MCF 10A (cell line): ENCODE data around the gene RAB6B. TPM values are rescaled to one million over a fixed set of nuclear protein-coding genes. Genes with fewer than 3 reads are reported as not detected.

Source experiments
- BruUV-seq: library from RNA; stranded (reverse); fragments of 400-500 nt; replicated peaks from 2 replicates; lab custom pipeline; 2021; lab: Mats Ljungman, UMichigan
- CTCF ChIA-PET: fragments of 300-600 bp; sonication (Branson Sonifier 250); formaldehyde crosslinking; extraction: SDS; loops from one replicate; lab custom pipeline; 2021; ENCODE audit warnings: antibody characterized with exemption, inconsistent platforms; lab: Yijun Ruan, JAX
- POLR2A ChIA-PET: fragments of 300-600, 350-650 bp; sonication (Branson Sonifier 250); formaldehyde crosslinking; extraction: SDS; loops from one replicate; lab custom pipeline; 2020; ENCODE audit warnings: antibody characterized with exemption, inconsistent platforms; lab: Yijun Ruan, JAX
- DNase-seq: peaks from one replicate; pipeline ENCODE4 v3.0.0-alpha.2; 2018; ENCODE audit not compliant: unreplicated experiment
- H3K27ac Mint-ChIP-seq: one replicate; pipeline ENCODE4 v1.8.0; 2022; ENCODE audit warnings: mild to moderate bottlenecking, low read depth, mixed read lengths; ENCODE audit not compliant: unreplicated experiment
- H3K27me3 Mint-ChIP-seq: one replicate; pipeline ENCODE4 v1.8.0; 2022; ENCODE audit warnings: mixed read lengths; ENCODE audit not compliant: insufficient read depth, unreplicated experiment
- H3K36me3 Mint-ChIP-seq: one replicate; pipeline ENCODE4 v1.8.0; 2022; ENCODE audit warnings: mild to moderate bottlenecking, moderate library complexity, mixed read lengths; ENCODE audit not compliant: insufficient read depth, unreplicated experiment
- H3K4me1 Mint-ChIP-seq: one replicate; pipeline ENCODE4 v1.8.0; 2022; ENCODE audit warnings: mixed read lengths; ENCODE audit not compliant: insufficient read depth, unreplicated experiment
- H3K4me3 Mint-ChIP-seq: one replicate; pipeline ENCODE4 v1.8.0; 2022; ENCODE audit warnings: mild to moderate bottlenecking, moderate library complexity, mixed read lengths; ENCODE audit not compliant: unreplicated experiment
- H3K9me3 Mint-ChIP-seq: one replicate; pipeline ENCODE4 v1.8.0; 2022; ENCODE audit warnings: mixed read lengths; ENCODE audit not compliant: unreplicated experiment
- intact Hi-C: fragments of 100-400 bp; cut with micrococcal nuclease; formaldehyde crosslinking; loops from 2 replicates; pipeline ENCODE4 v1.14.1; 2022
- total RNA-seq: library from RNA; stranded (reverse); gene quantifications from 2 replicates; pipeline ENCODE4 v1.2.3, GENCODE V29; 2022
- TF ChIP-seq, protein P1 (sequence below): fragments of 200-600 bp; IDR thresholded peaks from one replicate; pipeline ENCODE4 v1.8.0; 2022; ENCODE audit warnings: antibody characterized with exemption, mild to moderate bottlenecking; ENCODE audit not compliant: unreplicated experiment

Gene RAB6B
- total RNA-seq, 1 experiment from 2014 or later, result 1.1 TPM

DNA sequence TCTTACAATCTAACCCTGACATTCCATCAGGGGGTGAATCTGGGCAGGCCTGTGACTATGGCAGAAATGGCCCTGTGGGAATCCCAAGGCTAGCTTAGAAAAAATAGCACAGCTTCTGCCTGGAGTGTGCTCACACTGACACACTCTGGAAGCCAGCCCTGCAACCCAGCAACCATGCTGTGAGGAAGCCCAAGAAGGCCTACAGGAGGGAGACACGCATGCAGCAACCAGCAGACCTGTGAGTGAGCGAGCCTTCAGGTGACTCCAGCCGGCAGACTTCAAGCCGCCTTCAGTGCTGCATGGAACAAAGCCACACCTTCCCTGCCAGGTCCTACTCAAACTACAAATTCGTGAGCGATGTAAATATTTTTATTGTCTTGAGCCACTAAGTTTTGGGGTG, 26.1 kb downstream of the RAB6B start:
- Mint-ChIP-seq H3K9me3 (no peaks in the 10 kb centered on the region), H3K36me3 (no peaks in the 10 kb centered on the region), H3K4me1 (no peaks in the 10 kb centered on the region), H3K27ac (no peak overlapping the region), H3K27me3 (no peaks in the 10 kb centered on the region), H3K4me3 (no peak overlapping the region)
- CTCF ChIA-PET, result interaction anchor here (0.6 kb wide), 1 partner anchor 23 kb away, joined by 3 read pairs; no protein-coding TSS in a partner anchor
- TF ChIP-seq, protein P1, sequence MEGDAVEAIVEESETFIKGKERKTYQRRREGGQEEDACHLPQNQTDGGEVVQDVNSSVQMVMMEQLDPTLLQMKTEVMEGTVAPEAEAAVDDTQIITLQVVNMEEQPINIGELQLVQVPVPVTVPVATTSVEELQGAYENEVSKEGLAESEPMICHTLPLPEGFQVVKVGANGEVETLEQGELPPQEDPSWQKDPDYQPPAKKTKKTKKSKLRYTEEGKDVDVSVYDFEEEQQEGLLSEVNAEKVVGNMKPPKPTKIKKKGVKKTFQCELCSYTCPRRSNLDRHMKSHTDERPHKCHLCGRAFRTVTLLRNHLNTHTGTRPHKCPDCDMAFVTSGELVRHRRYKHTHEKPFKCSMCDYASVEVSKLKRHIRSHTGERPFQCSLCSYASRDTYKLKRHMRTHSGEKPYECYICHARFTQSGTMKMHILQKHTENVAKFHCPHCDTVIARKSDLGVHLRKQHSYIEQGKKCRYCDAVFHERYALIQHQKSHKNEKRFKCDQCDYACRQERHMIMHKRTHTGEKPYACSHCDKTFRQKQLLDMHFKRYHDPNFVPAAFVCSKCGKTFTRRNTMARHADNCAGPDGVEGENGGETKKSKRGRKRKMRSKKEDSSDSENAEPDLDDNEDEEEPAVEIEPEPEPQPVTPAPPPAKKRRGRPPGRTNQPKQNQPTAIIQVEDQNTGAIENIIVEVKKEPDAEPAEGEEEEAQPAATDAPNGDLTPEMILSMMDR, result no peak
- intact Hi-C loops, result no loop called here
- DNase-seq, result no peak
- BruUV-seq, result no TSS peak
- POLR2A ChIA-PET, result no interaction called here

DNA sequence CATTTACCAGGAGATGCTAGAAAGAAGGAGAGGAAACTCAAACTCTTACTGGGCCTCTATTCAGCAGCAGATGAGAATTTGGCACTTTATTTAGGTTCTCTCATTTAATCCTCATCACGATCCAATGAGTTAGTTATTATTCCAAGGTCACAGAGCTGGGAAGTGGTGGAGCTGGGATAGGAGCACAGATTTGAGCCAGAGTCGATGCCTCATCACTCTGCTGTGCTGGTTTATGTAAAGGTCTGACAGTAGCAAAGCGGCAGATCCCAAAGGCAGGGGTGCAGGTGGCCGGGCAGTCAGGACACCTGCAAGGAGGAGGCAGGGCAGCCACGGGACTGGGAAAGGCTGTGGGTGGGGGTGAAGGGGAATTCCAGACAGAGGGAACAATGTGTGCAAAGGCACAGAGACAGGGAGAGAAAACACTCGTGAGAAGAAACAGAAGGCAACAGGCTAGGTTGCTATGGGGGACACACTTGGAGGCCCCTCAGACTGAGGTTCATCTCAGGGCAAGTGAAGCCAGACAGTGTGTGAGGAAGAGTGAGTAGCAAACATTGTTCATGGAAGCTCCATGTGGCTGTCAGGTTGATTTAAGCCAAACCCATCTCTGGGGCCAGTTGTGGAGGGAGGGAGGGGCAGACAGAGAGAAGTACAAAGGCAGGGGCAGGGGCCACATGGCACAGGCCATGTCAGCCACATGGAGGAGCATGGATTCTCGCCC, 26.8 kb downstream of the RAB6B start:
- BruUV-seq, result no TSS peak

DNA sequence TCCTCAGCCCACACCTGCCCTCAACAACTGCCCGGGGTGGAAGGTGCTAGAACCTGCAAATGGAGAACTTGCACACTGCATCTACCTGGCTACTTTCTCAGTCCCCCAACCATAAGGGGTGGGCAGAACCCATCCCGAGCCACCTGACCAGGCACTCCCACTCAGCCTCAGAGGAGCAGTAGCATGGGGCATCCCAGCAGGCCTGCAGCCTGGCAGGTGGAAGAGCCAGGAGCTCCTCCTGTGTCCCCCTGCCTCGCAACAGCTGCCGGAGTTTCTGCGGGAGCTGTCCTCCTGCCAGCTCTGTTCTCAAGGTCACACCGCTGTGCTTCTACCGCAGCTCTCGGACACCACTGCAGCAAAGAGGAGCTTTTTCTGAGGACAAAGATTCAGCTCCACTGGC, 27.5 kb downstream of the RAB6B start:
- DNase-seq, result no peak
- no peak overlapping the region for H3K27ac Mint-ChIP-seq
- intact Hi-C loops, result no loop called here
- ChIA-PET CTCF (interaction anchor here (1.1 kb wide), 1 partner anchor 50 kb away, joined by 3 read pairs; no protein-coding TSS in a partner anchor), POLR2A (no interaction called here)
- H3K4me3 Mint-ChIP-seq, result no peak overlapping the region
- H3K4me1 Mint-ChIP-seq, result no peaks in the 10 kb centered on the region
- no peaks in the 10 kb centered on the region for H3K27me3 Mint-ChIP-seq
- H3K36me3 Mint-ChIP-seq, result no peaks in the 10 kb centered on the region
- H3K9me3 Mint-ChIP-seq, result no peaks in the 10 kb centered on the region
- TF ChIP-seq, protein P1, result no peak
- BruUV-seq, result no TSS peak

More for the DNA sequence above, 26.8 kb downstream of the RAB6B start:
- Mint-ChIP-seq H3K27ac (no peak overlapping the region), H3K36me3 (no peaks in the 10 kb centered on the region), H3K4me3 (no peak overlapping the region), H3K4me1 (no peaks in the 10 kb centered on the region), H3K9me3 (no peaks in the 10 kb centered on the region), H3K27me3 (no peaks in the 10 kb centered on the region)
- intact Hi-C loops, result no loop called here
- TF ChIP-seq, protein P1, result no peak
- ChIA-PET CTCF (interaction anchor here (0.6 kb wide), 1 partner anchor 22 kb away, joined by 3 read pairs; no protein-coding TSS in a partner anchor), POLR2A (no interaction called here)
- DNase-seq, result no peak

DNA sequence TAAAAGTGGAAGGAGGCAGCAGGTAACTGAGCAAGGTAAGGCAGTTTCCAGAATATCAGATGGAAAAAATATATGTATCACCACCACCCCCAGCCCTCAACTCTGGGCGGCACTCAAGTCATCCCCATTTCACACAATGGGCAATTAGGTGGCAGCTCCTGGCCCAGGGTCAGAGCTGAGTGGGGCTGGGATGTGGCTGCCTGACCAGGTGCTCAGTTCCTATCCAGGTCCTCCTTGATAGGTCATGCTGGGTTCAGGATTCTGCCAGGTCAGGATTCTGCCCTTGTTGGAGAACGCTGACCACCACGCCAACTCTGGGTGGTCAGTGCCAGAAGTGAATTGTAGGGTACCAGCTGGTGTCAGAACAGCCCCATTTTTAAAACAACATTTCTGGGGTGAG, 29.5 kb downstream of the RAB6B start:
- no TSS peak for BruUV-seq
- no peak overlapping the region for H3K27ac Mint-ChIP-seq
- H3K36me3 Mint-ChIP-seq, result no peaks in the 10 kb centered on the region
- H3K4me3 Mint-ChIP-seq, result no peak overlapping the region
- ChIA-PET POLR2A (no interaction called here), CTCF (interaction anchor here (0.7 kb wide), 1 partner anchor 238 kb away, joined by 3 read pairs; no protein-coding TSS in a partner anchor)
- H3K4me1 Mint-ChIP-seq, result no peaks in the 10 kb centered on the region
- H3K9me3 Mint-ChIP-seq, result no peaks in the 10 kb centered on the region
- TF ChIP-seq, protein P1, result no peak
- intact Hi-C loops, result no loop called here
- no peaks in the 10 kb centered on the region for H3K27me3 Mint-ChIP-seq
- DNase-seq, result no peak
